NT2/D1 (cell line): ENCODE measurements around the gene TAF15.

ENCODE experiments used
- DNase-seq: peaks from one replicate; pipeline ENCODE4 v3.0.0-alpha.2; 2011; ENCODE audit warnings: low read depth, low spot score
- H3K27me3 ChIP-seq: 2 replicates; pipeline ENCODE4 v1.6.0; 2011; ENCODE audit warnings: mild to moderate bottlenecking; ENCODE audit not compliant: insufficient read length, insufficient read depth
- H3K36me3 ChIP-seq: 2 replicates; pipeline ENCODE4 v1.6.1; 2011; ENCODE audit warnings: mild to moderate bottlenecking, low read length, mixed read lengths; ENCODE audit not compliant: insufficient read depth, insufficient read length
- H3K4me1 ChIP-seq: 2 replicates; pipeline ENCODE4 v1.5.1; 2011; ENCODE audit not compliant: insufficient read depth, insufficient read length
- H3K4me3 ChIP-seq: 2 replicates; pipeline ENCODE4 v1.5.1; 2011; ENCODE audit warnings: low read depth; ENCODE audit not compliant: insufficient read length
- H3K9ac ChIP-seq: 2 replicates; pipeline ENCODE4 v1.6.0; 2011; ENCODE audit warnings: low read depth; ENCODE audit not compliant: insufficient read length
- H3K9me3 ChIP-seq: 2 replicates; pipeline ENCODE4 v1.5.1; 2011; ENCODE audit warnings: mild to moderate bottlenecking, low read length; ENCODE audit not compliant: insufficient read depth
- SUZ12 ChIP-seq: IDR thresholded peaks from 2 replicates; pipeline ENCODE4 v1.6.1; 2011; ENCODE audit not compliant: insufficient read length, insufficient read depth; ENCODE audit errors: extremely low read depth
- YY1 ChIP-seq: IDR thresholded peaks from 2 replicates; pipeline ENCODE4 v1.6.1; 2011; ENCODE audit not compliant: insufficient read length, insufficient read depth
- ZNF274 ChIP-seq: IDR thresholded peaks from 2 replicates; pipeline ENCODE4 v1.6.1; 2011; ENCODE audit warnings: mild to moderate bottlenecking, low read depth, low read length

Gene TAF15

GRCh38 chr17:35872196-35872980, 63.1 kb downstream of the TAF15 start:
- Histone ChIP-seq H3K9ac (no peak overlapping the region), H3K9me3 (no peaks in the 10 kb centered on the region), H3K4me3 (no peak overlapping the region), H3K36me3 (no peaks in the 10 kb centered on the region), H3K27me3 (no peaks in the 10 kb centered on the region), H3K4me1 (no peaks in the 10 kb centered on the region)
- TF ChIP-seq ZNF274 (no peak), SUZ12 (no peak), YY1 (no peak)
- no peak for DNase-seq

- no peak overlapping the region for H3K9ac ChIP-seq
Measured at GRCh38 chr17:35875072-35875799, 66.0 kb downstream of the TAF15 start.

GRCh38 chr17:35875800-35876139, 66.5 kb downstream of the TAF15 start:
- Histone ChIP-seq H3K4me1 (no peaks in the 10 kb centered on the region), H3K4me3 (no peak overlapping the region), H3K36me3 (no peaks in the 10 kb centered on the region), H3K9ac (no peak overlapping the region), H3K27me3 (no peaks in the 10 kb centered on the region), H3K9me3 (no peaks in the 10 kb centered on the region)
- DNase-seq = no peak
- TF ChIP-seq SUZ12 = no peak
- no peak for TF ChIP-seq YY1
- no peak for TF ChIP-seq ZNF274

More at GRCh38 chr17:35875072-35875799, 66.0 kb downstream of the TAF15 start:
- Histone ChIP-seq H3K36me3 (no peaks in the 10 kb centered on the region), H3K4me1 (no peaks in the 10 kb centered on the region), H3K4me3 (no peak overlapping the region), H3K9me3 (no peaks in the 10 kb centered on the region), H3K27me3 (no peaks in the 10 kb centered on the region)
- DNase-seq = no peak
- TF ChIP-seq YY1 (no peak), SUZ12 (no peak), ZNF274 (no peak)

- Histone ChIP-seq H3K9ac (no peak overlapping the region), H3K36me3 (no peaks in the 10 kb centered on the region), H3K4me3 (no peak overlapping the region), H3K27me3 (no peaks in the 10 kb centered on the region), H3K4me1 (no peaks in the 10 kb centered on the region), H3K9me3 (no peaks in the 10 kb centered on the region)
- TF ChIP-seq ZNF274 = no peak
- TF ChIP-seq YY1 = no peak
- TF ChIP-seq SUZ12 = no peak
- DNase-seq = no peak
Measured at GRCh38 chr17:35876534-35876933, 67.2 kb downstream of the TAF15 start.

- H3K9ac ChIP-seq = no peak overlapping the region
- no peak overlapping the region for H3K4me3 ChIP-seq
- H3K4me1 ChIP-seq = no peaks in the 10 kb centered on the region
- DNase-seq = no peak
- H3K27me3 ChIP-seq = no peaks in the 10 kb centered on the region
- H3K36me3 ChIP-seq = no peaks in the 10 kb centered on the region
- TF ChIP-seq ZNF274 (no peak), YY1 (no peak), SUZ12 (no peak)
- no peaks in the 10 kb centered on the region for H3K9me3 ChIP-seq
Measured at GRCh38 chr17:35877345-35878029, 68.2 kb downstream of the TAF15 start.

GRCh38 chr17:35878361-35878760, 69.1 kb downstream of the TAF15 start:
- H3K36me3 ChIP-seq = no peaks in the 10 kb centered on the region
- no peak overlapping the region for H3K9ac ChIP-seq
- H3K9me3 ChIP-seq = no peaks in the 10 kb centered on the region
- H3K4me1 ChIP-seq = no peaks in the 10 kb centered on the region
- H3K27me3 ChIP-seq = no peaks in the 10 kb centered on the region
- DNase-seq = no peak
- TF ChIP-seq SUZ12 (no peak), ZNF274 (no peak), YY1 (no peak)
- H3K4me3 ChIP-seq = no peak overlapping the region
